H1 (cell line): ENCODE data around the gene SPTB. TPM values are rescaled to one million over a fixed set of nuclear protein-coding genes. Genes with fewer than 3 reads are reported as not detected.

ENCODE experiments used
- ATF3 ChIP-seq: IDR thresholded peaks from 2 replicates; pipeline ENCODE4 v1.6.1; 2011; ENCODE audit warnings: low read depth, mild to moderate bottlenecking, low read length; ENCODE audit not compliant: insufficient read depth
- FOSL1 ChIP-seq: IDR thresholded peaks from 2 replicates; pipeline ENCODE4 v1.6.1; 2011; ENCODE audit warnings: mild to moderate bottlenecking, low read depth, low read length, moderate library complexity; ENCODE audit not compliant: insufficient read depth
- POLR2A ChIP-seq, 2 experiments: IDR thresholded peaks; 1 replicate in 1 of 2; 2 replicates in 1 of 2; pipeline ENCODE4 v1.6.1; 2011; ENCODE audit warnings: low read depth in 2 of 2, low read length in 2 of 2, mild to moderate bottlenecking in 2 of 2; ENCODE audit errors: control extremely low read depth in 1 of 2
- polyA plus RNA-seq, 7 experiments: library from polyadenylated mRNA; depleted of rRNA in 3 of 7; stranded (reverse) in 5 of 7; unstranded in 2 of 7; fragments of >200 nt in 5 of 7; fragments of 200-250 nt in 2 of 7; gene quantifications; 1 replicate in 5 of 7; 2 replicates in 1 of 7; 4 replicates in 1 of 7; pipeline versions ENCODE4 v1.2.1 to v1.2.3, GENCODE V29; 2011 to 2013; ENCODE audit warnings: missing spikeins in 2 of 7, mixed read lengths in 2 of 7
- total RNA-seq: library from RNA; stranded (reverse); fragmentation: NEBNext Ultra II Directional; extraction: Animal tissue kit (Norgen Biotek cat#: 25700); gene quantifications from 2 replicates; pipeline ENCODE4 v1.2.1, GENCODE V29; 2021
- TF ChIP-seq, protein P1 (sequence below): IDR thresholded peaks from 2 replicates; pipeline ENCODE4 v1.6.1; 2012; ENCODE audit warnings: inconsistent platforms

Gene SPTB
- total and polyA plus RNA-seq, 2 of the 8 experiments (the other 6 are each of a cell fraction or from before 2014, with no cell fraction given) = 0.30 to 2.4 TPM

- TF ChIP-seq FOSL1 (no peak), ATF3 (no peak), POLR2A (IDR thresholded peaks at IDR 0.05; ENCODE audit: control extremely low read depth in 1 of 2, low read depth in 2 of 2, low read length in 2 of 2) (no peak)
- TF ChIP-seq, protein P1, sequence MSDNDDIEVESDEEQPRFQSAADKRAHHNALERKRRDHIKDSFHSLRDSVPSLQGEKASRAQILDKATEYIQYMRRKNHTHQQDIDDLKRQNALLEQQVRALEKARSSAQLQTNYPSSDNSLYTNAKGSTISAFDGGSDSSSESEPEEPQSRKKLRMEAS = no peak
These were observed 178.8 kb downstream of the SPTB start (continued) for GRCh38 chr14:64700894-64701293.
